ENCODE measurements around the gene WIPF1. TPM values are rescaled to one million over a fixed set of nuclear protein-coding genes. Genes with fewer than 3 reads are reported as not detected.

WIPF1 gene
- polyA plus RNA-seq, 1 donor (not counting 4 experiments of a cell fraction or from before 2014, with no cell fraction given), result 0.16 TPM

GRCh38 chr2:174586418-174587295 is 10.9 kb downstream of the WIPF1 start:
- H2AFZ ChIP-seq (ENCODE audit: control insufficient read depth, low read length), result no peak overlapping the region
- no peaks in the 10 kb centered on the region for H3K79me2 ChIP-seq (ENCODE audit: control insufficient read depth, insufficient read depth, low read length)
- H3K9ac ChIP-seq (ENCODE audit: control insufficient read depth, extremely low read depth, insufficient read depth, low read length), result no peak overlapping the region
- DNase-seq (ENCODE audit: low read depth, low spot score), result no peak
- no peaks in the 10 kb centered on the region for H3K9me1 ChIP-seq (ENCODE audit: control insufficient read depth, extremely low read depth, insufficient read depth, low read length)
- FAIRE-seq, result no peak
- no peaks in the 10 kb centered on the region for H3K4me1 ChIP-seq (ENCODE audit: control insufficient read depth, extremely low read depth, insufficient read depth, low read length)
- no peaks in the 10 kb centered on the region for H3K9me3 ChIP-seq (ENCODE audit: control insufficient read depth, low read depth, low read length)
- no peak overlapping the region for H3K4me3 ChIP-seq (ENCODE audit: control insufficient read depth in 2 of 3, extremely low read depth in 1 of 3, insufficient read depth in 2 of 3, low read depth in 1 of 3, low read length in 3 of 3)
- H3K27ac ChIP-seq (ENCODE audit: control insufficient read depth, insufficient read depth, low read length), result no peak overlapping the region
- no peaks in the 10 kb centered on the region for H3K36me3 ChIP-seq (ENCODE audit: control insufficient read depth in 2 of 2, extremely low read depth in 1 of 2, insufficient read depth in 2 of 2, low read length in 2 of 2)
- no peak overlapping the region for H3K4me2 ChIP-seq (ENCODE audit: control insufficient read depth, extremely low read depth, insufficient read depth, low read depth, low read length)
- no peak for TF ChIP-seq CTCF (optimal IDR thresholded peaks at IDR 0.05 in 1 of 3, IDR thresholded peaks at IDR 0.05 in 1 of 3, conservative IDR thresholded peaks at IDR 0.05 in 1 of 3; ENCODE audit: extremely low read depth in 1 of 3, insufficient read depth in 2 of 3, low read length in 3 of 3)
- TF ChIP-seq EZH2 (IDR thresholded peaks at IDR 0.05; ENCODE audit: low read length), result no peak
- dilution Hi-C loops (cut with MboI; ENCODE audit: extremely low pct_ligation_motif_present, low sequenced_read_pairs), result no loop called here
- no peaks in the 10 kb centered on the region for H3K27me3 ChIP-seq (ENCODE audit: control insufficient read depth, extremely low read depth, insufficient read depth, low read length)
- H4K20me1 ChIP-seq (ENCODE audit: control insufficient read depth, extremely low read depth, insufficient read depth, low read length), result no peaks in the 10 kb centered on the region

GRCh38 chr2:174585657-174586252 is 11.8 kb downstream of the WIPF1 start:
- no peaks in the 10 kb centered on the region for H4K20me1 ChIP-seq (ENCODE audit: control insufficient read depth, extremely low read depth, insufficient read depth, low read length)
- FAIRE-seq, result no peak
- no peaks in the 10 kb centered on the region for H3K36me3 ChIP-seq (ENCODE audit: control insufficient read depth in 2 of 2, extremely low read depth in 1 of 2, insufficient read depth in 2 of 2, low read length in 2 of 2)
- no peaks in the 10 kb centered on the region for H3K9me1 ChIP-seq (ENCODE audit: control insufficient read depth, extremely low read depth, insufficient read depth, low read length)
- TF ChIP-seq CTCF (optimal IDR thresholded peaks at IDR 0.05 in 1 of 3, IDR thresholded peaks at IDR 0.05 in 1 of 3, conservative IDR thresholded peaks at IDR 0.05 in 1 of 3; ENCODE audit: extremely low read depth in 1 of 3, insufficient read depth in 2 of 3, low read length in 3 of 3) (no peak), EZH2 (IDR thresholded peaks at IDR 0.05; ENCODE audit: low read length) (no peak)
- H3K27me3 ChIP-seq (ENCODE audit: control insufficient read depth, extremely low read depth, insufficient read depth, low read length), result no peaks in the 10 kb centered on the region
- H3K4me1 ChIP-seq (ENCODE audit: control insufficient read depth, extremely low read depth, insufficient read depth, low read length), result no peaks in the 10 kb centered on the region
- no peak overlapping the region for H3K27ac ChIP-seq (ENCODE audit: control insufficient read depth, insufficient read depth, low read length)
- H2AFZ ChIP-seq (ENCODE audit: control insufficient read depth, low read length), result no peak overlapping the region
- H3K4me3 ChIP-seq (ENCODE audit: control insufficient read depth in 2 of 3, extremely low read depth in 1 of 3, insufficient read depth in 2 of 3, low read depth in 1 of 3, low read length in 3 of 3), result no peak overlapping the region
- H3K79me2 ChIP-seq (ENCODE audit: control insufficient read depth, insufficient read depth, low read length), result no peaks in the 10 kb centered on the region
- H3K9ac ChIP-seq (ENCODE audit: control insufficient read depth, extremely low read depth, insufficient read depth, low read length), result no peak overlapping the region
- no peak for DNase-seq (ENCODE audit: low read depth, low spot score)
- no peaks in the 10 kb centered on the region for H3K9me3 ChIP-seq (ENCODE audit: control insufficient read depth, low read depth, low read length)
- no peak overlapping the region for H3K4me2 ChIP-seq (ENCODE audit: control insufficient read depth, extremely low read depth, insufficient read depth, low read depth, low read length)
- dilution Hi-C loops (cut with MboI; ENCODE audit: extremely low pct_ligation_motif_present, low sequenced_read_pairs), result no loop called here

Measured in keratinocyte (primary cell).